Kidney (tissue), 14 donors: ENCODE data around the gene DDX27. TPM values are rescaled to one million over a fixed set of nuclear protein-coding genes. Genes with fewer than 3 reads are reported as not detected.
A peak's percentile ranks its signal among the peaks of the same experiment; 100 is the strongest.

ENCODE experiments used
- DNase-seq, 5 donors: peaks; one replicate each; pipeline ENCODE4 v3.0.0-alpha.2; 2013 to 2020
- FAIRE-seq: peaks from 2 replicates; lab custom pipeline; 2012; peaks lifted over from hg19 to GRCh38; lab: Jason Lieb, UNC
- H3K27ac ChIP-seq, 2 donors: one replicate each; pipeline ENCODE4 v1.7.0; 2013; ENCODE audit warnings: low read depth in 2 of 2, low read length in 2 of 2, inconsistent platforms in 1 of 2
- H3K27me3 ChIP-seq: one replicate; pipeline ENCODE4 v1.7.1; 2013; ENCODE audit warnings: low read length, inconsistent platforms; ENCODE audit not compliant: control insufficient read depth, insufficient read depth
- H3K36me3 ChIP-seq, 3 donors: one replicate each; pipeline versions ENCODE4 v1.7.0 to v1.7.1; 2013; ENCODE audit warnings: low read length in 3 of 3, control low read depth in 1 of 3, inconsistent platforms in 1 of 3; ENCODE audit not compliant: insufficient read depth in 3 of 3, control insufficient read depth in 2 of 3
- H3K4me1 ChIP-seq, 3 donors: one replicate each; pipeline versions ENCODE4 v1.7.0 to v1.7.1; 2013; ENCODE audit warnings: low read length in 3 of 3, inconsistent platforms in 1 of 3, low read depth in 1 of 3; ENCODE audit not compliant: control insufficient read depth in 2 of 3, insufficient read depth in 2 of 3
- H3K4me3 ChIP-seq, 3 donors: one replicate each; pipeline versions ENCODE4 v1.7.0 to v1.8.1; 2013; ENCODE audit warnings: low read length in 3 of 3, control low read depth in 1 of 3, inconsistent platforms in 1 of 3
- H3K9ac ChIP-seq, 3 donors: one replicate each; pipeline versions ENCODE4 v1.7.0 to v1.7.1; 2013; ENCODE audit warnings: low read length in 3 of 3, control low read depth in 1 of 3, inconsistent platforms in 1 of 3
- H3K9me3 ChIP-seq, 3 donors: one replicate each; pipeline versions ENCODE4 v1.7.0 to v1.7.1; 2013; ENCODE audit warnings: low read length in 3 of 3, control low read depth in 1 of 3, inconsistent platforms in 1 of 3; ENCODE audit not compliant: control insufficient read depth in 2 of 3, insufficient read depth in 1 of 3
- CTCF ChIP-seq: IDR thresholded peaks from 3 replicates; pipeline ENCODE4 v1.5.1; 2012; ENCODE audit warnings: mild to moderate bottlenecking, moderate library complexity, borderline replicate concordance; ENCODE audit not compliant: insufficient read depth; ENCODE audit errors: extremely low read depth
- intact Hi-C: fragments of 100-400 bp; cut with DNase I; formaldehyde crosslinking; loops from one replicate; pipeline ENCODE4 v1.11.1; 2022
- polyA plus RNA-seq: library from polyadenylated mRNA; stranded (reverse); fragments of 350-450 nt; fragmentation: Illumina TruSeq; extraction: RNeasy Lipid Tissue Mini Kit (QIAGEN cat#74804); gene quantifications from one replicate; pipeline ENCODE4 v1.2.3, GENCODE V29; 2014; ENCODE audit warnings: low read depth, low replicate concordance; ENCODE audit not compliant: insufficient read depth
- total RNA-seq: library from RNA; stranded (reverse); fragmentation: NEBNext Ultra II Directional; extraction: Animal tissue kit (Norgen Biotek cat#: 25700); gene quantifications from one replicate; pipeline ENCODE4 v1.2.1, GENCODE V29; 2021
- donor health status: control.
- donor health status: control.
- donor health status: control.
- donor health status: control.
- donor health status: control.
- donor health status: DM: yes; HTN: yes; CAD: no.
- donor health status: Normal renal cell carcinoma (clear cell type).

Gene DDX27
- total and polyA plus RNA-seq, 2 donors from 2014 or later: 22.8 to 30.6 TPM

GRCh38 chr20:49273696-49274277 lies 54.6 kb downstream of the DDX27 start:
- FAIRE-seq (no peak), DNase-seq (no peak)
- Histone ChIP-seq H3K27ac (no peak overlapping the region), H3K9ac (no peak overlapping the region), H3K36me3 (peaks cover 14 to 23% (median 21%) of the 10 kb centered on the region in 3 donors), H3K27me3 (no peaks in the 10 kb centered on the region), H3K4me3 (no peak overlapping the region), H3K9me3 (no peaks in the 10 kb centered on the region), H3K4me1 (peaks cover 0 to 20% (median 12%) of the 10 kb centered on the region in 3 donors)
- intact Hi-C loops: no loop called here
- TF ChIP-seq CTCF: no peak

- no peak for TF ChIP-seq CTCF
- DNase-seq (no peak), FAIRE-seq (no peak)
- Histone ChIP-seq H3K4me3 (peak overlapping the region in 1 of 3 donors; percentile 100), H3K27me3 (no peaks in the 10 kb centered on the region), H3K36me3 (peaks cover 18 to 25% (median 19%) of the 10 kb centered on the region in 3 donors), H3K9ac (no peak overlapping the region), H3K9me3 (peaks cover 0 to 2% (median 0%) of the 10 kb centered on the region in 3 donors), H3K4me1 (peaks cover 0 to 23% (median 13%) of the 10 kb centered on the region in 3 donors), H3K27ac (no peak overlapping the region)
- intact Hi-C loops: no loop called here
Measured at GRCh38 chr20:49275216-49275615, 56.0 kb downstream of the DDX27 start.

- no peak for TF ChIP-seq CTCF
- no peaks in the 10 kb centered on the region for H3K27me3 ChIP-seq
- peak overlapping the region in 1 of 3 donors; percentile 100 for H3K4me3 ChIP-seq
- peaks cover 19 to 25% (median 21%) of the 10 kb centered on the region in 3 donors for H3K36me3 ChIP-seq
- no peak for DNase-seq
- peaks cover 0 to 22% (median 13%) of the 10 kb centered on the region in 3 donors for H3K4me1 ChIP-seq
- H3K27ac ChIP-seq: no peak overlapping the region
- H3K9ac ChIP-seq: peak overlapping the region in 1 of 3 donors; percentile 28
- H3K9me3 ChIP-seq: peaks cover 1 to 4% (median 2%) of the 10 kb centered on the region in 3 donors
- intact Hi-C loops: no loop called here
- FAIRE-seq: no peak
Measured at GRCh38 chr20:49275636-49276035, 56.4 kb downstream of the DDX27 start.
